GM12878 (cell line): Measurements from ENCODE around the gene DAZAP1. TPM values are rescaled to one million over a fixed set of nuclear protein-coding genes. Genes with fewer than 3 reads are reported as not detected.

Experiments
- ATAC-seq: fragments of 200-7000 bp; cut with Tn5 transposase; 3 replicates; pipeline ENCODE4 v1.9.1; 2020; ENCODE audit warnings: mild to moderate bottlenecking, moderate library complexity
- BruUV-seq: library from RNA; stranded (reverse); fragments of 400-500 nt; replicated peaks from 2 replicates; lab custom pipeline; 2021; lab: Mats Ljungman, UMichigan
- CTCF ChIA-PET: fragments of 300-600 bp; sonication (Branson Sonifier 250); formaldehyde crosslinking; extraction: SDS; loops from one replicate; lab custom pipeline; 2021; ENCODE audit warnings: inconsistent platforms; lab: Yijun Ruan, JAX
- POLR2A ChIA-PET: fragments of 350-600 bp; formaldehyde crosslinking; extraction: SDS; loops from one replicate; lab custom pipeline; 2021; ENCODE audit warnings: inconsistent platforms; lab: Charles Lee
- RAD21 ChIA-PET: fragments of 300-600 bp; sonication (Branson Sonifier 250); formaldehyde crosslinking; loops from one replicate; lab custom pipeline; 2023; ENCODE audit warnings: antibody characterized with exemption; ENCODE audit not compliant: unreplicated experiment; lab: Charles Lee
- SMC1A ChIA-PET: fragments of 300-600 bp; sonication (Branson Sonifier 250); formaldehyde crosslinking; loops from one replicate; lab custom pipeline; 2023; ENCODE audit not compliant: unreplicated experiment, uncharacterized antibody; lab: Charles Lee
- DNase-seq: peaks from one replicate; pipeline ENCODE4 v3.0.0-alpha.2; 2011; ENCODE audit warnings: low read depth, low spot score
- FAIRE-seq: peaks from 3 replicates; lab custom pipeline; 2011; peaks lifted over from hg19 to GRCh38; lab: Jason Lieb, UNC
- H2AFZ ChIP-seq: 2 replicates; pipeline ENCODE4 v1.6.0; 2011; ENCODE audit warnings: low read depth, low read length, control low read depth; ENCODE audit not compliant: control insufficient read depth
- H3K27ac ChIP-seq: 2 replicates; pipeline ENCODE4 v1.5.1; 2011; ENCODE audit warnings: control low read depth; ENCODE audit not compliant: control insufficient read depth, insufficient read depth
- H3K27me3 ChIP-seq, 2 experiments: replicated peaks in 1 of 2; 2 replicates each; pipeline versions ENCODE4 v1.6.0 to v1.6.1; 2011; ENCODE audit warnings: low read length in 1 of 2; ENCODE audit not compliant: control insufficient read depth in 2 of 2, insufficient read depth in 2 of 2
- H3K36me3 ChIP-seq, 2 experiments: 2 replicates each; pipeline ENCODE4 v1.5.1; 2011; ENCODE audit warnings: low read length in 1 of 2; ENCODE audit not compliant: control insufficient read depth in 2 of 2, insufficient read depth in 2 of 2
- H3K4me1 ChIP-seq: 2 replicates; pipeline ENCODE4 v1.6.1; 2011; ENCODE audit warnings: mild to moderate bottlenecking, low read length, moderate library complexity, mixed read lengths; ENCODE audit not compliant: control insufficient read depth, insufficient read depth
- H3K4me2 ChIP-seq: 2 replicates; pipeline ENCODE4 v1.6.0; 2011; ENCODE audit warnings: control low read depth; ENCODE audit not compliant: control insufficient read depth, insufficient read depth
- H3K4me3 ChIP-seq: fragments of 200-600 bp; sonication (generic); 2 replicates; pipeline ENCODE4 v1.5.1; 2016
- H3K79me2 ChIP-seq: 2 replicates; pipeline ENCODE4 v1.6.0; 2011; ENCODE audit warnings: low read length; ENCODE audit not compliant: control insufficient read depth, insufficient read depth
- H3K9ac ChIP-seq: 2 replicates; pipeline ENCODE4 v1.8.0; 2011; ENCODE audit warnings: low read length, control low read depth, mixed read lengths; ENCODE audit not compliant: control insufficient read depth, insufficient read depth
- H3K9me3 ChIP-seq: replicated peaks from 3 replicates; pipeline ENCODE4 v1.5.1; 2011; ENCODE audit warnings: mild to moderate bottlenecking, low read length; ENCODE audit not compliant: control insufficient read depth, insufficient read depth
- H4K20me1 ChIP-seq: 2 replicates; pipeline ENCODE4 v1.6.0; 2011; ENCODE audit not compliant: control insufficient read depth, insufficient read depth
- CBX5 ChIP-seq: sonication (generic); IDR thresholded peaks from 2 replicates; pipeline ENCODE4 v1.6.1; 2016; ENCODE audit warnings: low read depth, moderate library complexity, mild to moderate bottlenecking, inconsistent platforms
- RAD51 ChIP-seq: fragments of 450-650 bp; IDR thresholded peaks from 2 replicates; pipeline ENCODE4 v1.6.1; 2016; ENCODE audit warnings: moderate library complexity, mild to moderate bottlenecking, inconsistent platforms
- ZNF622 ChIP-seq: fragments of 450-650 bp; IDR thresholded peaks from 2 replicates; pipeline ENCODE4 v1.6.1; 2017; ENCODE audit warnings: mild to moderate bottlenecking, inconsistent platforms
- WGBS: methylation state at CpG from one replicate; pipeline ENCODE4 v1.1.6; 2016; ENCODE audit warnings: low lambda C conversion rate; ENCODE audit not compliant: insufficient replicate concordance, insufficient coverage; ENCODE audit errors: missing lambda C conversion rate; 5-methylcytosine and 5-hydroxymethylcytosine counted together
- in situ Hi-C: fragments of 300-500 bp; cut with MboI; formaldehyde crosslinking; loops from 9 replicates; pipeline ENCODE4 v1.14.3; 2018; ENCODE audit warnings: mixed read lengths
- intact Hi-C: fragments of 100-400 bp; cut with micrococcal nuclease; formaldehyde crosslinking; loops from one replicate; pipeline ENCODE4 v1.14.2; 2022; ENCODE audit not compliant: unreplicated experiment
- polyA plus RNA-seq, 11 experiments: library from polyadenylated mRNA; depleted of rRNA in 4 of 11; unstranded in 6 of 11; stranded (reverse) in 5 of 11; fragments of >200 nt; fragmentation: Nextera tagmentation in 4 of 11; fragmentation: Illumina TruSeq in 1 of 11; extraction: Ambion mirVana in 4 of 11; extraction: Trizol in 1 of 11; gene quantifications; 1 replicate in 1 of 11; 2 replicates in 10 of 11; pipeline versions ENCODE4 v1.2.1 to v1.2.3, GENCODE V29; 2011 to 2016; ENCODE audit warnings: inconsistent platforms in 2 of 11, missing spikeins in 2 of 11, low read depth in 1 of 11
- total RNA-seq, 4 experiments: library from RNA; depleted of rRNA in 3 of 4; stranded (reverse); fragments of >200 nt in 3 of 4; fragmentation: Illumina TruSeq in 1 of 4; extraction: Trizol in 1 of 4; gene quantifications; 2 replicates each; pipeline versions ENCODE4 v1.2.1 to v1.2.3, GENCODE V29; 2013 to 2021
- TF ChIP-seq, protein P1 (sequence below): fragments of 450-650 bp; IDR thresholded peaks from 2 replicates; pipeline ENCODE4 v1.6.1; 2018; ENCODE audit warnings: borderline replicate concordance, mild to moderate bottlenecking; ENCODE audit not compliant: partially characterized antibody

The DAZAP1 gene
- total and polyA plus RNA-seq, 10 of the 15 experiments (the other 5 are each of a cell fraction or from before 2014, with no cell fraction given): 9.9 to 240 (median 92.3) TPM

DNA sequence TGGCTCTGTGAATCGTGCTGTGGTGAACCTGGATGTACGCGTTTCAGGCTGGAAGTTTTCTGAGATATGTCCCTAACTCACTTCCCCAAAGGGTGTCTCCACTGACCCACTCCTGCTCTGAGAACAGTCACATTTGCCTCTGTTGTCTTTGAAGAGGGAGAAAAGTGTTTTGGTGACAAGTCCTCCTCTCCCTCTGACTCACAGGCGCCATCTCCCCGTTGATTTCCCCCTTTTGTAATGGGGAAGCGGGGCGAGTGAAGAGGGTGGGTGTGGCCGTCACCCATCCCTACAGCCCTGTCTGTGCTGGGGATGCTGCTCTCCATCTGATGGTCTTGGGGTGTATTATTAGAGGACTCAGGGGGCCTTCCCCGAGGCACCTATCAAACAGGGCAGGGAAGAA, 52.1 kb downstream of the DAZAP1 start:
- FAIRE-seq (no peak), DNase-seq (no peak), ATAC-seq (no peak)
- H3K36me3 ChIP-seq: no peaks in the 10 kb centered on the region
- TF ChIP-seq, protein P1, sequence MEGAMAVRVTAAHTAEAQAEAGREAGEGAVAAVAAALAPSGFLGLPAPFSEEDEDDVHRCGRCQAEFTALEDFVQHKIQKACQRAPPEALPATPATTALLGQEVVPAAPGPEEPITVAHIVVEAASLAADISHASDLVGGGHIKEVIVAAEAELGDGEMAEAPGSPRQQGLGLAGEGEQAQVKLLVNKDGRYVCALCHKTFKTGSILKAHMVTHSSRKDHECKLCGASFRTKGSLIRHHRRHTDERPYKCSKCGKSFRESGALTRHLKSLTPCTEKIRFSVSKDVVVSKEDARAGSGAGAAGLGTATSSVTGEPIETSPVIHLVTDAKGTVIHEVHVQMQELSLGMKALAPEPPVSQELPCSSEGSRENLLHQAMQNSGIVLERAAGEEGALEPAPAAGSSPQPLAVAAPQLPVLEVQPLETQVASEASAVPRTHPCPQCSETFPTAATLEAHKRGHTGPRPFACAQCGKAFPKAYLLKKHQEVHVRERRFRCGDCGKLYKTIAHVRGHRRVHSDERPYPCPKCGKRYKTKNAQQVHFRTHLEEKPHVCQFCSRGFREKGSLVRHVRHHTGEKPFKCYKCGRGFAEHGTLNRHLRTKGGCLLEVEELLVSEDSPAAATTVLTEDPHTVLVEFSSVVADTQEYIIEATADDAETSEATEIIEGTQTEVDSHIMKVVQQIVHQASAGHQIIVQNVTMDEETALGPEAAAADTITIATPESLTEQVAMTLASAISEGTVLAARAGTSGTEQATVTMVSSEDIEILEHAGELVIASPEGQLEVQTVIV: no peak
- no peak for TF ChIP-seq CBX5
- TF ChIP-seq ZNF622: no peak
- TF ChIP-seq RAD51: no peak
- H3K4me1 ChIP-seq: peaks cover 3% of the 10 kb centered on the region
- no peak overlapping the region for H3K27ac ChIP-seq
- H3K4me2 ChIP-seq: no peak overlapping the region
- 24% methylated on average over 9 of the region's 9 CpGs for WGBS
- H3K27me3 ChIP-seq: no peaks in the 10 kb centered on the region
- ChIA-PET POLR2A (no interaction called here), RAD21 (no interaction called here), SMC1A (no interaction called here), CTCF (no interaction called here)
- intact Hi-C loops: no loop called here
- no peak overlapping the region for H3K9ac ChIP-seq
- no peaks in the 10 kb centered on the region; the same call in 2 of the 3 replicates for H3K9me3 ChIP-seq
- H2AFZ ChIP-seq: no peak overlapping the region
- no peak overlapping the region for H3K4me3 ChIP-seq
- BruUV-seq: no TSS peak
- no peaks in the 10 kb centered on the region for H3K79me2 ChIP-seq
- in situ Hi-C loops: no loop called here
- H4K20me1 ChIP-seq: no peaks in the 10 kb centered on the region
